HG03342 (cell line): Measurements from ENCODE around the gene TRMT61A.
A peak's percentile ranks its signal among the peaks of the same experiment; 100 is the strongest.

Experiments
- ATAC-seq: cut with Tn5 transposase; IDR thresholded peaks from one replicate; pipeline ENCODE4 v1.9.1; 2021; ENCODE audit warnings: mild to moderate bottlenecking, moderate library complexity; ENCODE audit not compliant: unreplicated experiment

TRMT61A gene

GRCh38 chr14:103561381-103562178, 32.6 kb downstream of the TRMT61A start:
- ATAC-seq: peak; percentile 25

GRCh38 chr14:103562179-103562428, 33.1 kb downstream of the TRMT61A start:
- no peak for ATAC-seq

GRCh38 chr14:103562429-103563225, 33.6 kb downstream of the TRMT61A start, which contains the start of the genes BAG5 and COA8:
TSS of gene BAG5 (minus strand) at chr14:103562657. CDS start at chr14:103561164, 1,493 bp downstream.
TSS of gene COA8 (plus strand) at chr14:103562960. CDS start at chr14:103563002, 42 bp downstream.
- ATAC-seq: peak; percentile 69

GRCh38 chr14:103563226-103563620, 34.2 kb downstream of the TRMT61A start:
- ATAC-seq: no peak

- ATAC-seq: no peak
Observed at GRCh38 chr14:103563844-103564505, 35.0 kb downstream of the TRMT61A start.

GRCh38 chr14:103568952-103569351, 40.0 kb downstream of the TRMT61A start:
- ATAC-seq: no peak

- no peak for ATAC-seq
Observed at GRCh38 chr14:103569408-103569807, 40.4 kb downstream of the TRMT61A start.

- no peak for ATAC-seq
Observed at GRCh38 chr14:103574104-103574503, 45.1 kb downstream of the TRMT61A start.

GRCh38 chr14:103574707-103575285, 45.8 kb downstream of the TRMT61A start:
- ATAC-seq: no peak

GRCh38 chr14:103576371-103577024, 47.5 kb downstream of the TRMT61A start:
- no peak for ATAC-seq

- no peak for ATAC-seq
Observed at GRCh38 chr14:103578401-103579075, 49.5 kb downstream of the TRMT61A start.

- no peak for ATAC-seq
Observed at GRCh38 chr14:103581206-103581605, 52.2 kb downstream of the TRMT61A start.

GRCh38 chr14:103581954-103582703, 53.1 kb downstream of the TRMT61A start:
- ATAC-seq: no peak

GRCh38 chr14:103584326-103584915, 55.4 kb downstream of the TRMT61A start:
- ATAC-seq: no peak
